ENCODE measurements around the gene C1orf167. TPM values are rescaled to one million over a fixed set of nuclear protein-coding genes. Genes with fewer than 3 reads are reported as not detected.

C1orf167 gene
- total and polyA plus RNA-seq, 8 donors = 0.24 to 14.4 (median 0.64) TPM; not detected in 3

DNA sequence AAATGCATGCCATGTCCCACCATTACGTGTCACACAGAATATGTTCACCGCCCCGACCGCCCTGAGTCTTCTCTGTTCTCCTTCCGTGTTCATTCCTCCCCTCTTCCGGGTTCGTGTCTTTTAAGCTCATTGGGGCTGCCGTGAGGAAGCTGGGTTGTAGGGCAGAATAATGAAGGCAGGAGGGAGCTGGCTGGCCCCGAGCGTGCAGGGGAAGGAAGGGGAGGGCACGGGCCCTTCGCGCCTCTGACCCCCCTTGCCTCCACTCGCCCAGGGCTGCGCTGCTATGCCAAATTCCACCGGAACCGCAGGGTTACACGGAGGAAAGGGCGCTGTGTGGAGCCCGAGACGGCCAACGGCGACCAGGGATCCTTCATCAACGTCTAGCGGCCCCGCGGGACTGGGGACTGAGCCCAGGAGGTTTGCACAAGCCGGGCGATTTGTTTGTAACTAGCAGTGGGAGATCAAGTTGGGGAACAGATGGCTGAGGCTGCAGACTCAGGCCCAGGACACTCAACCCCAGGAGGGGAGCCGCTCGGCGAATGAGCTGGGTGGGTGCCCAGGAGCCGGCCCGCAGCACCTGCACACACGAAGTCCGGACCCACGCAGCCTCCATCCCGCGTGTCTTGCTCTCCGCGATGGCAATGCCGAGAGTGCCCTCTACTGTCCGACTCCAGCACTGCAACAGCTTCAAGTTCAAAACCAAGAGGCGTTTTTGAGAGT lies 42.5 kb upstream of the C1orf167 start:
- Histone ChIP-seq H3K4me3 (peak overlapping the region; percentile 22 to 50), H3K9me3 (no peaks in the 10 kb centered on the region), H3K4me1 (peaks cover 0 to 32% of the 10 kb centered on the region in 2 donors), H3K36me3 (no peaks in the 10 kb centered on the region), H3K27ac (peak overlapping the region in 1 of 2 donors; percentile 95), H3K27me3 (no peaks in the 10 kb centered on the region)
- intact Hi-C loops (cut with DNase I) = loop anchor here in 1 of 2 donors (5.0 kb wide), 1 partner anchor 67 kb away; the partner anchor contains the start of genes FBXO2 and FBXO44
- TF ChIP-seq, protein P1, sequence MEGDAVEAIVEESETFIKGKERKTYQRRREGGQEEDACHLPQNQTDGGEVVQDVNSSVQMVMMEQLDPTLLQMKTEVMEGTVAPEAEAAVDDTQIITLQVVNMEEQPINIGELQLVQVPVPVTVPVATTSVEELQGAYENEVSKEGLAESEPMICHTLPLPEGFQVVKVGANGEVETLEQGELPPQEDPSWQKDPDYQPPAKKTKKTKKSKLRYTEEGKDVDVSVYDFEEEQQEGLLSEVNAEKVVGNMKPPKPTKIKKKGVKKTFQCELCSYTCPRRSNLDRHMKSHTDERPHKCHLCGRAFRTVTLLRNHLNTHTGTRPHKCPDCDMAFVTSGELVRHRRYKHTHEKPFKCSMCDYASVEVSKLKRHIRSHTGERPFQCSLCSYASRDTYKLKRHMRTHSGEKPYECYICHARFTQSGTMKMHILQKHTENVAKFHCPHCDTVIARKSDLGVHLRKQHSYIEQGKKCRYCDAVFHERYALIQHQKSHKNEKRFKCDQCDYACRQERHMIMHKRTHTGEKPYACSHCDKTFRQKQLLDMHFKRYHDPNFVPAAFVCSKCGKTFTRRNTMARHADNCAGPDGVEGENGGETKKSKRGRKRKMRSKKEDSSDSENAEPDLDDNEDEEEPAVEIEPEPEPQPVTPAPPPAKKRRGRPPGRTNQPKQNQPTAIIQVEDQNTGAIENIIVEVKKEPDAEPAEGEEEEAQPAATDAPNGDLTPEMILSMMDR (IDR thresholded peaks at IDR 0.05) = peak; percentile 94 to 95
- ATAC-seq (peak; percentile 96), DNase-seq (peak in 3 of 4 donors; percentile 80 to 91 (median 86))

DNA sequence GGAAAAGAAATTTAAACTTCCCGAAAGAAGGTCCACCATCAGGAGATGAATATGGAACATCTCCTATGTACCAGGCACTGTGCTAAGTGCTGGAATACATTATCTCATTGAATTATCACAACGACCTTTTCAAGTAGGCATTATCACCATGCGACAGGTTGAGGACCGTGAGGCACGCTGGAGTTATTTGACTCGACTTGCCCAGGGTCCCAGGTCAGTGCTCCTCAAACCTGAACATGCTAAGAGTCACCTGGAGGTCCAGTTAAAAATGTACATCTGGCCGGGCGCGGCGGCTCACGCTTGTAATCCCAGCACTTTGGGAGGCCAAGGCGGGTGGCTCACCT lies 42.0 kb upstream of the C1orf167 start:
- no peak for DNase-seq
- H3K27me3 ChIP-seq = no peaks in the 10 kb centered on the region
- peaks cover 0 to 37% of the 10 kb centered on the region in 2 donors for H3K4me1 ChIP-seq
- H3K36me3 ChIP-seq = no peaks in the 10 kb centered on the region
- peak overlapping the region in 1 of 2 donors; percentile 50 for H3K4me3 ChIP-seq
- no peaks in the 10 kb centered on the region for H3K9me3 ChIP-seq
- ATAC-seq = no peak
- intact Hi-C loops (cut with DNase I) = loop anchor here in 1 of 2 donors (5.0 kb wide), 1 partner anchor 68 kb away; the partner anchor contains the start of genes FBXO2 and FBXO44
- TF ChIP-seq, protein P1 (IDR thresholded peaks at IDR 0.05) = peak in 1 of 2 donors; percentile 41
- H3K27ac ChIP-seq = peak overlapping the region in 1 of 2 donors; percentile 95

DNA sequence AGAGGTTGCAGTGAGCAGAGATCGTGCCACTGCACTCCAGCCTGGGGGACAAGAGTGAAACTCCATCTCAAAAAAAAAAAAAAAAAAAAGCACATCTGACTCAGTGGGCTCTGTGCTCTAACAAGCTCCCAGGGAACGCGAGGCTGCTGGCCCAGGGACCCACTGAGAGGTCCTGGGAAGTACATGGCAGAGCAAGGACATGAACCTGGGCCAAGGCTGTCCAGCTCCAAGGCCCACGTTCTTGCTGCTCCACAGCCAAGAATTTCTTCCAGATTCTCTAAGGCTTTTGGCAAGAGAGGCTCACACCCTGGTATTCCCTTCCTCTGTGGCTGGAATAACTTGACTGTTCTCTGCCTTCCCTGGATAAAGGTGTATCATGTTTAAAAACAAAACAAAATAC lies 41.5 kb upstream of the C1orf167 start:
- no peak overlapping the region for H3K27ac ChIP-seq
- intact Hi-C loops (cut with DNase I) = loop anchor here in 1 of 2 donors (5.0 kb wide), 1 partner anchor 68 kb away; the partner anchor contains the start of genes FBXO2 and FBXO44
- ATAC-seq = no peak
- H3K27me3 ChIP-seq = no peaks in the 10 kb centered on the region
- H3K4me1 ChIP-seq = peaks cover 0 to 43% of the 10 kb centered on the region in 2 donors
- TF ChIP-seq, protein P1 (IDR thresholded peaks at IDR 0.05) = no peak
- no peaks in the 10 kb centered on the region for H3K9me3 ChIP-seq
- H3K4me3 ChIP-seq = no peak overlapping the region
- no peaks in the 10 kb centered on the region for H3K36me3 ChIP-seq
- DNase-seq = no peak

DNA sequence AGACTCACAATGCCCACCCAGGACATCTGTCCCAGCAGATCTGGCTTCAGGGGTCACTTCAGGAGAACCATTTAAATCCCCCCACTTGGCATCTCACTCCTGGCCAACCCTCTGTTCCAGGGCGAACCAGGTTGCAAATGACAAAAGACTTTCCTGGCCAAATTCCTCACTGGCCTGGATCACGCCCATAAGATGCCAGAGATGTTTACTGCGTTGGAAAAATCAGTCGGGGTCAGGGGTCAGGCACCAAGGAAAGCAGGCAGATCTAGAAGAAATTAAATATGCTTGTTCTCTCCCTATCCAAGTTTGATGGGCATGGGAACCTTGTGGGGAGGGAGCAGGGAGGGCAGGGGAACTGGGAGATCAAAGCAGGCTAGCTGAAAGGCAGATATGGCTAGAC lies 40.7 kb upstream of the C1orf167 start:
- no peaks in the 10 kb centered on the region for H3K36me3 ChIP-seq
- peaks cover 0 to 51% of the 10 kb centered on the region in 2 donors for H3K4me1 ChIP-seq
- TF ChIP-seq, protein P1 (IDR thresholded peaks at IDR 0.05) = no peak
- no peaks in the 10 kb centered on the region for H3K9me3 ChIP-seq
- intact Hi-C loops (cut with DNase I) = loop anchor here in 1 of 2 donors (5.0 kb wide), 1 partner anchor 69 kb away; the partner anchor contains the start of genes FBXO2 and FBXO44
- ATAC-seq (no peak), DNase-seq (no peak)
- no peaks in the 10 kb centered on the region for H3K27me3 ChIP-seq
- no peak overlapping the region for H3K4me3 ChIP-seq
- H3K27ac ChIP-seq = no peak overlapping the region

DNA sequence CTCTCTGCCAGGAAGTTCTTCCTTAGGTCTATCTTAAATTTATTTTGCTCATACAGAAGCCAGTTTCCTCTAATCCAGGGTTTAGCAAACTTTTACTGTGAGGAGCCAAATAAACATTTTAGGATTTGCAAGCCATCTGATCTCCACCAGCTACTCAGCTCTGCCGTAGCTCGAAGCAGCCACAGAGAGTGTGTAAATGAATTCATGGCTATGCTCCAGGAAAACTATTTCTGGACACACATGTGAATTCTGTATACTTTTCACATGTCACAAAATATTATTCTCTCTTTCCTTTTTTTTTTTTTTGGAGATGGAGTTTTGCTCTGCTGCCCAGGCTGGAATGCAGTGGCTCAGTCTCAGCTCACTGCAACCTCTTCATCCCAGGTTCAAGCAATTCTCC lies 39.5 kb upstream of the C1orf167 start:
- intact Hi-C loops (cut with DNase I) = loop anchor here in 1 of 2 donors (5.0 kb wide), 1 partner anchor 70 kb away; the partner anchor contains the start of genes FBXO2 and FBXO44
- no peak overlapping the region for H3K4me3 ChIP-seq
- DNase-seq (peak in 1 of 4 donors; percentile 65), ATAC-seq (no peak)
- H3K4me1 ChIP-seq = peaks cover 0 to 59% of the 10 kb centered on the region in 2 donors
- H3K27me3 ChIP-seq = no peaks in the 10 kb centered on the region
- TF ChIP-seq, protein P1 (IDR thresholded peaks at IDR 0.05) = no peak
- H3K27ac ChIP-seq = no peak overlapping the region
- H3K9me3 ChIP-seq = no peaks in the 10 kb centered on the region
- H3K36me3 ChIP-seq = no peaks in the 10 kb centered on the region
